Activated T-cell treated with anti-CD3 and anti-CD28 coated beads for 24 hours (primary cell): ENCODE data around the gene LMO3.

Experiments
- DNase-seq: peaks from one replicate; pipeline ENCODE4 v3.0.0-alpha.2; 2020; ENCODE audit warnings: low read depth

The LMO3 gene

DNA sequence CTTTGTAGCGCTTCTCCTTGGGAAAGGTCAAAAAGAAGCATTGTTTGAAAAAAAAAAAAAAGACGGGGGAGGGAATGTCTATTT lies at the start of gene LMO3:
Gene LMO3 (minus strand): TSS at position 46 of the 84 bp plus-strand sequence. CDS start 5,302 bp downstream, outside the sequence.
- DNase-seq: no peak

GRCh38 chr12:16636435-16637055 lies 30.6 kb upstream of the LMO3 start:
- DNase-seq: no peak

DNA sequence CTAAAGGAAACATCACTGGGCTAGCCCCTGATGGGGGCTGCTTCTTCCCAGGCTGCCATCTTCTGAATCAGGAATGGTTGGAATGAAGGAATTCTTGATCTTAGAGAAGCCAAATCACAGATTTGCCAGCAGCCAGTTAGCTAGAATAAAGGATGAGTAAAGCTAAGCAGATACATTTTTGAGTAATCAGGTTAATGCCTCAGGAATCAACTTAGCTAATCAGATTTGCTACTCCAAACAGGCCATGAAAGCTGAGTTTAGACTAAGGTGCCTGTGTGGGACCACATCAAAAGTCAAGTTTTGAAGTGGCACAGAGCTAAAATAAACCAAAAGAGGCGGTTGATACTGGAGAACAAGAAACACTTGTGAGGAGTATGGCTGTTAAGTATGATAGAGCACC lies 28.8 kb upstream of the LMO3 start:
- DNase-seq: no peak

GRCh38 chr12:16626991-16627390 lies 21.0 kb upstream of the LMO3 start:
- no peak for DNase-seq

- DNase-seq: no peak
Observed at GRCh38 chr12:16622338-16622737, 16.4 kb upstream of the LMO3 start.

GRCh38 chr12:16619537-16619936 lies 13.6 kb upstream of the LMO3 start:
- DNase-seq: no peak

GRCh38 chr12:16618256-16618655 lies 12.3 kb upstream of the LMO3 start:
- DNase-seq: no peak

- DNase-seq: no peak
Observed at GRCh38 chr12:16613199-16613598, 7.2 kb upstream of the LMO3 start.

GRCh38 chr12:16612647-16613046 lies 6.7 kb upstream of the LMO3 start:
- no peak for DNase-seq

DNA sequence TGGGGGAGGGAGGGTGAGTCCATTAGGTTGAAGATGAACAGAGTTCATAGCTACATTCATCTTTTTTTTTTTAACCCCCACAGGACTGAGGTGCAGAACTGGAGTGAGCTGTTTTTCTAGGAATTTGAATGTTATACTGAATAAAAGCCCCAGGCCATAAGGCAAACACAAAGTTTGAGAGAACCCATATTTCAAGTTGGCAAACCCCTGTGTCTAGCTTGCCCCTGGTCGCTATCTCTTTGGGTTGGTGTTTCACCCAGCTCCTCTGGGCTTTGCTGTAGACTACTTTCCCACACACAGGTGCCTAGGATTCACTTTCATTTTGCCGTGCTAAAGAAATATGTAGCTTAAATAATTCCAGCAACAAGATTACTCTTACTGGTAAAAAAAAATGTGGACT lies 5.2 kb upstream of the LMO3 start:
- DNase-seq: no peak

GRCh38 chr12:16610743-16611142 lies 4.8 kb upstream of the LMO3 start:
- DNase-seq: no peak

DNA sequence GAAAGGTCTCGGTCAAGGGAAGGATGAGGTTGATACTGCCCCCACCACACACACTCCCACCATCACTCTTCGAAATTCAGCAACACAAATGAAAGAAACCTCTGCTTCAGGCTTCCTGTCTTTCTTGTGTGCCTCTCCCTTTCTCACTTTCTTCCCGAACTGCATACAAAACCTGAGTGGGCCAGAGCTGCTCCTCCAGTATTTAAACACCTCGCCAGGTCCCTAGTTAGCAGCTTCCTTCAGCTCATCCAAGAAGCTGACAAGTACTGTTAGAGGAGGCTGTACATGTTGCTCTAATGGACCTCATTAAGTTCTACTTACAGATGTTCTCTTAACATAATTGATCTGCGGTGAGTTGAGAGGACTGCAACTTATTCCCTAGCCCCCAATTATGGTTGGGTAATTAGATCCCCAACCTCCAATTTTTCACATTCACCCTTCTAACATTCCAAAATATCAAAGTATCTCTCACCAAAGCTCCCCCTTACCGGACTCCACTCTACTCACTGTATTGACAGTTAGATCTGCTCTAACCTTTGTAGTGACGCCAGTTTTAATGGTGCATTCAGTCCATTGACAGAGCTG lies 4.1 kb upstream of the LMO3 start:
- no peak for DNase-seq

GRCh38 chr12:16608946-16609539 lies 3.1 kb upstream of the LMO3 start:
- no peak for DNase-seq

GRCh38 chr12:16607906-16608775 lies 2.2 kb upstream of the LMO3 start:
- DNase-seq: no peak

GRCh38 chr12:16606991-16607390 lies 1.0 kb upstream of the LMO3 start:
- no peak for DNase-seq

DNA sequence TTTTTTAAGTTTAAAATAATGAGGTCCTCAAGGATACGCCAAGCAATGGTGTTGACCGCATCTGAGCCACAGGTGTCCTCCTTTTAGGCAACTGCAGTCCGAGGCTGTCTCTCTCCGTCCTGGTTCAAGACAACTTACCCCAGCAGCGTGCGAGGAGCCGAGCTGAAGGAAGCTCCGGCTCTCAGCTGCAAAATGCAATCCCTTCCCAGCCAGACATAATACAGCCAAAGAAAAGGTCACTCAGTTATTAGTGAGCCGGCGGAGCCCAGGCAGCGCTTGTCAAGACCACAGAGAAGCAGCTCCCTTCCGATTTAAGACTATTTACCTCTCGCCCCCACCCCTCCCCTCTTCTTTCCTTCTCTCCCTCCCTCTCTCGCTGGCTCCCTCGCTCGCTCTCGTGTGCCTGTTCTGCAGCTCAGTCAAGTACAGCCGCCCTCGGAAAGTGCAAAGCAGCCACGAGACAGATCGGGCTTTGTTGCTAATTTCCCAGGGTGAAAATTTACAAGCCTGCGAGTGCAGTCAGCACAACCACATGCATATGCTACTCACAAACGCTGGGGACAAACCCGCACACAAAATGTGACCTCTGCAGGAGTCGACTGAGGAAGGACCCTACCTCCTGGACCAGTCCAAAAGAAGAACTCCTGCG lies 363 bp upstream of the LMO3 start:
- no peak for DNase-seq

DNA sequence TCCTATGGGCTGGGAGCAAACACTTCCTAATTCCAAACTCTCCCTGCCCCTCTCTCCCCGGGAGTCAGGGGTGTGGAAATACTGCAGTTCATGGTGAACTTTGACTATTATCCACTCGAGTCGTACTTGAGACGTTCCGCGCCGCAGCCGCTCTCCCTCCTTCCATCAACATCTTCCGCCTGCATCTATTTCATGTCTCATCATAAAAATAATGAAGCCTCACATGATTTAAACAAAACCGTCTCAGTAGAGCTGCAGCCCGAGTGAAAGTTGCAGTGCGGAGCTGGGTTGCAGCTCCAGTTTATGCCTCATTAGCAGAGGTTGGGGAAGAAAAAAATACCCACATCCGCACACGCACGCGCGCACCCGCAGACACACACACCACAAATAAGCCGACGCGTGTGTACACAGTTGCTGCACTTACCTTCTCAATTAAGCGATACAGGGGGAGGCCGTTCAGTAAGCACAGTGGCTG lies 283 bp downstream of the LMO3 start:
- no peak for DNase-seq

- no peak for DNase-seq
Observed at GRCh38 chr12:16604596-16605252, 1.2 kb downstream of the LMO3 start.

GRCh38 chr12:16603916-16604575 lies 1.9 kb downstream of the LMO3 start:
- no peak for DNase-seq

GRCh38 chr12:16603260-16603915 lies 2.6 kb downstream of the LMO3 start:
- DNase-seq: no peak

DNA sequence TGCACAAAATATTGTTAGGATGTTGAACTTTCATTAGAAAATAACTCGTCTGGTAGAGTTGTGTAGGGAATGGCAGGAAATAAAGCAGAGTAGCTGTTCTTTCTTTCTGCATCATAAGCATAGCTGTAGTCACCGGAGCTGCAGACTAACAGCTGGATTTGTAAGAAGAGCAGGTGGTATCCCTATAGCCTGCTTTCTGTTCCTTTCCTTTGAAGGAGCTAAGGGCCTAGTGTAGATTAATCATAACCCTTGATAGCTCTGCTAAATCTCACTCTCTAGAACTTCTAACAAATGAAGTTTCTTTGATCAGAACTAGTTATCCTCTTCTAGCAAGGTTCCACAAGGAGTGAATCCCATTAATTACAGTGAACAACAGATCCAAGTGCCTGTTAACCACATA lies 3.5 kb downstream of the LMO3 start:
- no peak for DNase-seq
